HG03575 (cell line): Measurements from ENCODE around the gene AUNIP.

Experiments
- ATAC-seq: cut with Tn5 transposase; IDR thresholded peaks from one replicate; pipeline ENCODE4 v1.9.1; 2021; ENCODE audit not compliant: unreplicated experiment, insufficient number of reproducible peaks, low FRiP score; ENCODE audit errors: extremely low read depth

AUNIP gene

GRCh38 chr1:25890239-25891034 lies 31.2 kb upstream of the AUNIP start:
- no peak for ATAC-seq

DNA sequence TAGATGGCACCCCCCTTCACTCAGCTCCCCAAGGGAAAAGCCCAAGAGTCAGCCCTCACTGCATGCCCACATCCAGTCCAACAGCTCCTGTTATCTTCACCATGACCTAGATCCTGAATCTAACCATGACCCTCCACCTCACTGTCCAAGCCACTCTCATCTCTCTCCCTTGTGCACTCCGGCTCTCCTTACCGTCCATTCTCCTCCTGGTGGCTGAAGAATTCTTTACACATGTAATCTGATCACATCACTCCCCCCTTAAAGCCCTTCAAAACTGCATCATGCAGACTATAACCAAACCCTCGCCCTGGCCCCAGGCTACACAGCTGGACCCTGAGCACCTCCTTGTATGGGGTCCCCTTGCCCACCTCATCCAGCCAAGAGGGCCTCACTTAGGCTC lies 30.2 kb upstream of the AUNIP start:
- no peak for ATAC-seq

DNA sequence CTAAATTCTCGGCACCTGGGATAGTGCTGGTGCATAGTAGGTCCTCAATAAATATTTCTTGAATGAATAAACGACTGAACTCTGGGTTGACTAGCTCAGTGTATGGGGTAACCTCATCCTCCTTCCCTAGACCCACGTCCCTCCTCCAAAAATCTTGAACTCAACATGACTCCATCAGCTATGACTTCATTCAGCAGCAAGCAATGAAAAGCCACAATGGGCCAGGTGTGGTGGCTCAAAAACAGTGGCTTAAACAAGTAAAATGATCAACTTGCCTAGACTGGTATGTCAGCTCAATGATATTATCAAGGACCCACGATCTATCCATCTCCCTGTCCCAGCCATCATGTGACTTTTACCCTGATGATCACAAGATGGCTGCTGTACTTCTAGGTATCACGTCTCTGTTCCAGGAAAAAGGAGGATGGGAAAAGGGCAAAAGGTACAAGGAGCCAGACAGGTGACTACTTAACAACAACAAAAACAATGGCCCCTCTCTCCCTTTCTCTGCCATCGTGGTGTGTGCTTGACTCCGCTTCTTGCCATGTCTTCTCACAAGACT lies 29.2 kb upstream of the AUNIP start:
- no peak for ATAC-seq

DNA sequence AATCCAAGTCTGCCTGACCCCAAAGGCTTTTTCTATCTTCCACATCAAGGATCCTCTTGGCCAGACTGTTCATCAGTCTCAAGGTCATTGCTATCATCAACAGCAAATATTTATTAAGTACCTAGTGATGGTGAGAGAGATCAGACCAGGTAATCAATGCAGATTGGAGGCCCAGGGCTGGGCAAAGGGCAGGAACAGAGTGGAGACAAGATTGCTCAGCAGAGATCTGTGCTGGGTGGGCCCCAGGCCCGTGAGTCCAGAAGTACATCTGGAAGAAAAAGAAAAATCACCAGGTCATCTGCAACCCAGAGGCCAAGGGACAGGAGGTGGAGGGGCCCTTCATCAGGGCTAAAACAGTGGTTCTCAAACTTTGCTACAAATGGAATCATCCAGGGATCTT lies 26.3 kb upstream of the AUNIP start:
- no peak for ATAC-seq

- ATAC-seq: no peak
These were observed 22.0 kb upstream of the AUNIP start for GRCh38 chr1:25881266-25881665.

DNA sequence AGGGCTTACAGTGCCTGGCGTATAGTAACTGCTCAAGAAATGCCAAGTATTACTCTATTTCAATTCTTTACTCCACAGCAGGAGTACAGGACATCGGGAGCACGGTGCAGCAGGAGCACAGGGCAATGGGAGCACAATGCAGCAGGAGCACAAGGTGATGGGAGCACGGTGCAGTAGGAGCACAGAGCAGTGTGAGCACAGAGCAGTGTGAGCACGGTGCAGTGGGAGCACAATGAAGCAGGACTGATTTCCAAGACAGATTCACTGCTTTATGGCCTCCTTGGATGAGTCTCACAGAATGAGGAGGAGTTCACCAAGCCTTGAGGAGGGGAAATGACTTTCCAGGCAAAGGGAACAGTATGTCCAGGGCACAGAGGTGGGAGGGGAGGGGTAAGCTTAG lies 21.3 kb upstream of the AUNIP start:
- ATAC-seq: no peak

DNA sequence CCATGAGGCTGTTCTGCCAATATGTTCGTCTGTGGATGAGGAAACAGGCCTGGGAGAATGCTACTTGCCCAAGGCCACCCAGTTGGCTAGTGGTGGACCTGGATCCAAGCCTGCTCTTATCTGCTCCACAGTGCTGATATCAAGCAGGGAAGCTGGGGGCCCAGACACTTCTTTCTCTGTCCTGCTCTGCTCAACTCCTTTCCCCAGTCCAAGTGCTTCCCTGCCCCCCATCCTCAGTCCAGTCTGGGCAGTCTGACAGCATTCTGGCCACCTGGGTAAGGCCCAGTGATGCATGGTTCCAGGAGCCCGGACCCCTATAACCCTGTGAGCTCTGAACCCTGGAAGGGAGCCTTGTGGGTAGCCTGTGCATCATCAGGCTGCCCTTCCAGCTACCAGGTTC lies 20.4 kb upstream of the AUNIP start:
- no peak for ATAC-seq

- ATAC-seq: no peak
These were observed 19.4 kb upstream of the AUNIP start for GRCh38 chr1:25878690-25879089.

- no peak for ATAC-seq
These were observed 17.9 kb upstream of the AUNIP start for GRCh38 chr1:25877155-25877554.

- no peak for ATAC-seq
These were observed 17.4 kb upstream of the AUNIP start for GRCh38 chr1:25876693-25877077.

GRCh38 chr1:25875856-25876692 lies 16.8 kb upstream of the AUNIP start:
- no peak for ATAC-seq

GRCh38 chr1:25875154-25875855 lies 16.0 kb upstream of the AUNIP start, which contains the start of gene PAQR7:
TSS of gene PAQR7 (minus strand) at chr1:25875708. CDS start at chr1:25863839, 11,869 bp downstream.
- ATAC-seq: no peak

DNA sequence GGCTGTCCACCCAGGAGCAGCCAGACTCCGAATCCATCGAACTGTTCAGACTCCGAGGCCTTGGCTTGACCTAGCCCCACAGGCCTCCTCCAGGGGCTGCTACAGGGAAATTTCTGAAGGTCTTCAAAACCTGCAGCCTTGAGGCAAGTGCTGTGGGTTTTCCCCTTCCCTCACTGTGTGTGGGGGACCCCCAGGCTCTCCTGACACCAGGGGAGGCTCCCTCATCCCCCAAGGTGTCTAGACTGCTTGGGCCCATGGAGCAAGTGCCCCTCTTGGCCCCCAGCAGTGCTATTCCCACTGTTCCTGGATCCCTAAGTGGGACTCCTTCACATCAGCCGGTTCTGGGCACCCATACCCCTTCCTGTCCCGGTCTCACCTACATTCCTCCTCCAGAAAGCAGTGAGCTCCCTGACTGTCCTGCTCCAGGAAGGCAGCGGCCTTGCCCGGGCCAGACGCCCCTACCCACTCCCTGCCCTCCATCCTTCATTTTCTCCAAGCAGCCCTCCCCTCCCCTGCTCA lies 15.4 kb upstream of the AUNIP start:
- ATAC-seq: no peak

- ATAC-seq: no peak
These were observed 15.0 kb upstream of the AUNIP start for GRCh38 chr1:25874209-25874608.

- no peak for ATAC-seq
These were observed 13.9 kb upstream of the AUNIP start for GRCh38 chr1:25873120-25873519.

GRCh38 chr1:25872713-25873112 lies 13.5 kb upstream of the AUNIP start:
- ATAC-seq: no peak

DNA sequence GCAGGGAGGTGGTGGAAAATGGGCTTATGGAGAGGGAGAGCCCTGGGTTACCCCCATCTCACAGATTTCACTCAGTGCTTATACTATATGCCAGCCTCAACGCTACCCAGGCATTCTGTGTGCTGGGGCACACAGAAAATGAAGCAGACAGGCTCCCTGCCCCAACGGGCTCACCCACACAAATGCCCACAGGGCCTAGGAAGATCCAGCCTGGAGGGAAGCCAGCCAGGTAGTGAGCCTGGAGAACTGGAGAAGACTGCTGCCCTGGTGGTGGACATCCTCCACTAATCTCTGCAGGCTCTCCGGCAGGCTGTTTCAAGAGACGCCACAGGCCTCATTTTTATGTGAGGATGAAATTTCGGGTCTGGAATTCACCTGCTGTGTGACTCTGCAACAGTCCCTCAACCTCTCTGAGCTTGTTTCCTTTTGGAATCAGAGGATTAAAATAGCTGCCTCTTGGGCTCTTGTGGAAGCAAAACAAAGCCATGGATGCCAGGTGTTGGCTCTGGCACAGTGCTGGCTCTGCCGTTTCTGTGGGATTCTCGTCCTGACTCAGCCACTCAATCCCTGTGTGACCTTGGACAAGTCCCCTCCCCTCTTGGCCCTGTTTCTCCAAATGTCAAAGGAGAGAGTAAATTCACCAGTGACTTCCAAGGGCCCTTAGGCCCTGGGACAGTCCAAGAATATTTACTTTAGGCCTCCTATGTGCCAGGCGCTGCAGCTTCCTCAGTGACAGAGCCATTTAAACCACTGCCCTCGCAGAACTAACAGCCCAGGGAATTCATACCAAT lies 12.6 kb upstream of the AUNIP start:
- no peak for ATAC-seq

- ATAC-seq: no peak
These were observed 11.9 kb upstream of the AUNIP start for GRCh38 chr1:25871086-25871703.
